NCI-H1417 (cell line): ENCODE results near the gene PWWP2B.
"Not testable (repeated sequence)": the region's sequence is repeated elsewhere in the genome, so short reads cannot be mapped to it uniquely, and the experiment has no call there.

Source experiments
- DNase-seq, 3 experiments: peaks; one replicate each; lab custom pipeline; 2025; lab: John Stamatoyannopoulos, UW

The PWWP2B gene

DNA sequence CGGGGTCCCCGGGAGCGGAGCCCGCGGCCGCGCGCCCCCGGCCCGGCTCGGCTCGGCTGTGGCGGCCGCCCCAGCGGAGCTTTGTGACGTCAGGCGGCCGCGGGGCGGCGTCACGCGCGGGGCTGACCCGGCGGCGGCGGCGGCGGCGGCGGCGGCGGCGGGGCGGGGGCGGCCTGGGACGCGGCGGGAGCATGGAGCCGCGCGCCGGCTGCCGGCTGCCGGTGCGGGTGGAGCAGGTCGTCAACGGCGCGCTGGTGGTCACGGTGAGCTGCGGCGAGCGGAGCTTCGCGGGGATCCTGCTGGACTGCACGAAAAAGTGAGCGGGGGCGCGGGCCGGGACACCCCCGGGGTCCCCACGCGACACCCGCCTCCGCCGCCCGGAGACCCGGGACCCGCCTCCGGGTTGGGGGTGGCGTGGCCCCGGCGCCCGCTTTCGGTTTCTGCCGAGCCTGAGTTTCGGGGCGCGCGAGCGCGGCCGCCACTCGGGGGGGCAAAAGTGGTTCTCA is at the start of gene PWWP2B:
TSS of gene PWWP2B (plus strand) at position 165 of the 506 bp plus-strand sequence. CDS start at position 192, 27 bp downstream.
- peak; percentile 11 to 26 (median 17) for DNase-seq

DNA sequence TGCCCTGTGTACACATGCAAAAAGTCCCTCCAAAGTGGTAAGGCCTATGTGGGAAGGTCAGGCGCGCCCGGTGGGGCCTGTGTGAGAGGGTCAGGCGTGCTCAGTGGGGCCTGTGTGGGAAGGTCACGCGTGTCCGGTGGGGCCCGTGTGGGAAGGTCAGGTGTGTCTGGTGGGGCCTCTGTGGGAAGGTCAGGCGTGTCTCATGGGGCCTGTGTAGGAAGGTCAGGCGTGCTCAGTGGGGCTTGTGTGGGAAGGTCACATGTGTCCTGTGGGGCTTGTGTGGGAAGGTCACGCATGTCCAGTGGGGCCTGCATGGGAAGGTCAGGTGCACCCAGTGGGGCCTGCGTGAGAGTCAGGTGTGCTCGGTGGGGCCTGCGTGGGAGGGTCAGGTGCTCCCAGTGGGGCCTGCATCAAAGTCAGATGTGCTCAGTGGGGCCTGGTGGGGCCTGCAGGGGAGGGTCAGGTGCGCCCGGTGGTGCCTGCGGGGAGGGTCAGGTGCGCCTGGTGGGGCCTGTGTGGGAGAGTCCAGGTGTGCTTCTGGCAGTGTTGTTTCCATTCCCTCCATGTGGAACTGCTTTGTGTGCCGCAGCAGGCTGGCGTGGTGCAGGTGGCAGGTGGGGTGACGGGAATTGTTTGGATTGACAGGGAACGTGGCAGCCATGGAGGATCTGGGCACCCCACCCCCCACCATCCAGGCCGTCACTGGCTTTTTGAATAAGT is 49.6 kb upstream of the PWWP2B start:
- peak in 2 of 3 experiments; percentile 22 to 57 for DNase-seq

DNA sequence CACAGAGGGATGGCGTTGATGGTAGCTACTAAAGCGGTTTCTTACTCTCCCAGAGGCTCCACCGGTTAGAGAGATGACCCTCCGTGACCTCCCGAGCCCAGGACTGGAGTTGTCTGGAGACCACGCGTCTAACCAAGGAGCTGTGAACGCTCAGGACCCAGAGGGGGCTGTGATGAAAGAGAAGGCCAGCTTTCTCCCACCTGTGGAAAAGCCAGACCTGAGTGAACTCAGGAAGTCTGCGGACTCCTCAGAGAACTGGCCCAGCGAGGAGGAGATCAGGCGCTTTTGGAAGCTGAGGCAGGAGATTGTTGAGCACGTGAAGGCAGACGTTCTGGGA is 49.1 kb upstream of the PWWP2B start:
- no peak for DNase-seq

DNA sequence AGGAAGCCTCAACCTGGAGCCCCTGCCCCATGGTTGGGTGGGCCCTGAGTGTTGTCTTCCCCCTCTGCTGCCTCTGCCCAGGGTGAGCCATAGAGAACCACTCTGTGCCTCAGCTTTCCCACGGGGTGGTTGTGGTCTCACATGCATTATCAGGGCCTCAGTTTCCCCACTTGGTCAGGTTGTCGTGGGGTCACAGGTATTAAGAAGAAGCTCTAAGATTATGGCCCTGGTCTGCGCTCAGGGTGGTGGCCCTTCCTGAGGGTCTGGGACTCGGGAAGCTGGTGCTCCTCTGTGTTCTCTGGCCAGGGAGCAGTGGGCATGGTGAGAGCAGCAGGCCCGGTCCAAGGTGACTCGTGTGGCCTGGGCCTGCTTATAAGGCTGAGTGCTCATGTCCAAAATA is 47.2 kb upstream of the PWWP2B start:
- DNase-seq, result no peak

DNA sequence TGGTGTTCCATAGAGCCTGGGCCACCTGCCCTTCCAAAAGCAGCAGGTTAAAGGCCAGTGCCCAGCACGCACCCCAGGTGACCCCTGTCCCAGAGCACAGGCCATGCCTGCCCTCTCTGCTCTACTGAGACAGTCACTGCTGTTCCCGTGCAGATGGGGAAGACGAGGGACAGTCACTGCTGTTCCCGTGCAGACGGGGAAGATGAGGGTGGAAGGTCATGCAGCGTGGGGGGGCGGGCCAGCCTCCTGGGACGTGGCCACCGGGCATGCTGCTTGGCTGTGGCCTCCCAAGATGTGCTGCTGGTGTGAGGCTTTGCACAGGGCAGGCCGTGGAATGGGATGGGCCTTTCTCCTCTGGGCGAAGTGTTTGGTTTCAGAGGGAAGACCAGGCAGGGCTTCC is 46.6 kb upstream of the PWWP2B start:
- no peak for DNase-seq

DNA sequence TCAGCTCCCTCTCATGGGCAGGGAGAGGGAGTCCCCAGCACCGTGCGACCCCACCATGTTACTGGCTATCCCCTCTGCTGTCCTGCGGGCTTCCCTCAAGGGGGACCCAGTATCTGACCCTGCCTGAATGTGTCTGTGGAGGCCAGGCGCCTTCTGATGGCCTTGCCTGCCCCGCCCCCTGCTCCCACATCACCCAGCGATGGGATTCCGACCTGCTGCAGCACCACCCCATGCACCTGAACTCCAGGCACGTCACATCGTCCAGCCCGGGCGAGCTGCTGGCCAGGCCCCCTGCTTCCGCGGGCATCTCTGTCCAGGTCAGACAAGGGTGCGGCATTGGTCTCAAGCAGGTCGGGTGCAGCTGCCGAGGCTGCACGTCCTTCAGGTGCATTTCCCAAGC is 46.1 kb upstream of the PWWP2B start:
- no peak for DNase-seq

DNA sequence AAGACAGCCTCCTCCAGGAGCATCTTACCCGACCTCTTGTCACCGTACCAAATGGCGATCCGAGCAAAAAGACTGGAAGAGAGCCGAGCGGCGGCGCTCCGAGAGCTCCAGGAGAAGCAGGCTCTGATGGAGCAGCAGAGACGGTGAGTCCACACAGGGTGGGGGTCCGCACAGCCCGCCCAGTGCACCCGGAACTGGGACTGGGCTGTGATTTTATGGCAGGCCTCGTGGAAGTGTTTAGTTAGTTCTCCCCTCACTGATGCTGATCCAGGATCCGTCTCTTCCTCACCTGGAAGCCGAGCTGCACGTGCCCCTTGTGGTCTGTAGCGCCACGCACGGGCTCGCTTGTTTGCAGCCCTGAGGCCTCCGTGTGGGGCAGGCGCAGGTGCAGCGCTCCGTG is 45.4 kb upstream of the PWWP2B start:
- no peak for DNase-seq

DNA sequence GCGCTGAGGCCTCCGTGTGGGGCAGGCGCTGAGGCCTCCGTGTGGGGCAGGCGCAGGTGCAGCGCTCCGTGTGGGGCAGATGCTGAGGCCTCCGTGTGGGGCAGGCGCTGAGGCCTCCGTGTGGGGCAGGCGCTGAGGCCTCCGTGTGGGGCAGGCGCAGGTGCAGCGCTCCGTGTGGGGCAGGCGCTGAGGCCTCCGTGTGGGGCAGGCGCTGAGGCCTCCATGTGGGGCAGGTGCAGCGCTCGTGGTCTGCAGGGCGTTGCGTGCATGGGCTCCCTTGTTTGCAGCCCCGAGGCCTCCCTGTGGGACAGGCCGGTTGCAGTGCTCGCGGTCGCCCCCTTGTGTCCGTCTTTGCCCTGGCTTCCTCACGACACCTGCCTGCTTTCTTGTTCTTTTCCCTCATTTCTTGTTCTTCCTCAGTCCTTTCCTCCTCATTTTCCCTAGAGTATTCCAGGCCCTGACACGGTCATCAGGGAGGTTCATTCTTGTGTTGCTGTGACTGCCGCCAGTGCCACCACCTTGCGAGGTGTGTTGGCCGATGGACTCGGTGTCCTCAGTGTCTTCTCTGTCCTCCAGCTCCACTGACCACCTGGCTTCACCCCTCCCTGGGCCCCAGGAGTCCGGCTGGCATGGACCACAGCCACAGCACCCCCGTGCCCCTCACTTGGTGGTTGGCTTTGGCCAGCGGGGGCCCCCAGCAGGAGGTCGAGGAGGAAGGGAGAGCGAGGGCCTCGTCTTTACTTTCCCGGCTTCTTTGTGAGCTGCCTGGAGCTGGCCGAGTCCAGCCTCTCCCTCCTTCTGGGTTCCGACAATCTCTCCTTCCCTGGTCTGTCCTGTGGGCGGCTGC is 44.3 kb upstream of the PWWP2B start:
- not testable (repeated sequence) for DNase-seq

DNA sequence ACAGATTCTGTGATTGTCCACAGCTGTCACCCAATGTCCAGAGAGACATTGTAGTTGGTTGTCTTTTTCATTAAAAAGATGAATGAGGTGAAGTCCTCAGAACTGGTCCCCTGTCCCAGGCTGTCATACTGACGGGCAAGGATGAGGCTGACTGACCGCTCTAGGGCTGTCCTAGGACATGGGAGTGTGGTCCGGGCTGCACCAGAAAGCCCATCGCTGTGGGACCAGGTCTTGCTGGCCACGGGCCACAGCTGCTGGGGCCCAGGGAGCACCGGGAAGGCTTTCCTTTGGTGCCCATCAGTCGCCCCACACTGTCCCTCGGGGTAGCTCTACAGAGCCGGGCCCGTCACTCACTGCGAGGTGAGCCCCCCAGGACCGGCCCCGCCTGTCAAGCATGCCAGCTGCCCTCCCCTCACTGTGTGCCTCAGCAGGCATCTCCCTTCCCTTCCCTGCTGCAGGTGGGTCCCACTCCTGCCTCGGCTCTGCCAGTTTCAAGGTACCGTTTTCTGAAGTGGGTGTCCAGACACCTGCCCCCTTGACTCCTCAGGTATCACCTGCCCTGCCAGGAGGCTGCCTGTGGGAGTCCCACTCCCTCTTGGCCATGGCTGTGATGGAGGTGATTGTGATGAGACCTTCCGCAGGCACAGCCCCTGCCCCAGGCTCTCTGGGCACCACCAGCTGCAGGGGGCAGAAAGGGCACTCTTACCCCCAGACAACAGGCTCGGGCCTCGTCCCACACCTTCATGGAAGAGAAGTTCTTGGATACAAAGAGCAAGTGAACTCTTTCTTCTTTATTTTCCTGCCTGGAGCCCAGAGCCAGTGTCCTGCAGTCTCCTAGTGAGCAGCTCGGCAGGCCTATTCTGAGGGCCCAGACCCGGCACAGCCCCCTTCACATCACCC is 43.3 kb upstream of the PWWP2B start:
- DNase-seq, result no peak

DNA sequence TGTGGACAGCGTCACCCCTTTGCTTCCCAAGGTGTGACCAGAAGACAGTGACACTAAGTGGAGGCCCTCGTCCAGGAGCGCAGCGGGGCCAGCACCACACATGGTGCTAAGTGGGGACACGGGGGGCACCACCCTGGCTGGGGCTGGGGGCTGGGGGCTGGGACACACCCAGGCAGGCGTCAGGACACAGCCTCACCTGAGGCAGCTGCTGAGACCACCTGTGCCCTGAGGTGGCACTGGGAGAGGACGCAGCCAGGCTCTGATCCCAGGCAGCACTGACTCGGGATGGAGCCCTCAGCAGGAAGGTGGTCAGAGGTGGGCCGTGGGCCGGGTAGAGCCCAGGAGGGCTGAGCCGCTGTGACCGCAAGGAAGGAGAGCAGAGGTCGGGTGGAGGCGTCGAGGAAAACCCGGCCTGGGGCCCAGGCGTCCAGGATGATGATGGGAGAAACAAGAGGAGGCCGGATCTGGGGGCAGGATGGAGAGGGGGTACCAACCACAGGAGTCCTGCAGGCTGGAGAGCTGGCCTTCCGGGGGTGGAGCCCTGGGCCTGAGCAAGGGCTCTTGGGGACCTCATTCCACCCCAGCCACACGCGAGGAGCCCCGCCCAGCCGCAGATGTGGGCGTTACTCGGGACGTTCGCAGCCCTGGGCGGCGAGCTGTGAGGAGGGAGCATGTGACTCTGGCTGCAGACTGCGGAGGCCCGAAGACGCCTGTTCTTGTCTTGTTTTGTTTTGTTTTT is 42.5 kb upstream of the PWWP2B start:
- no peak for DNase-seq

DNA sequence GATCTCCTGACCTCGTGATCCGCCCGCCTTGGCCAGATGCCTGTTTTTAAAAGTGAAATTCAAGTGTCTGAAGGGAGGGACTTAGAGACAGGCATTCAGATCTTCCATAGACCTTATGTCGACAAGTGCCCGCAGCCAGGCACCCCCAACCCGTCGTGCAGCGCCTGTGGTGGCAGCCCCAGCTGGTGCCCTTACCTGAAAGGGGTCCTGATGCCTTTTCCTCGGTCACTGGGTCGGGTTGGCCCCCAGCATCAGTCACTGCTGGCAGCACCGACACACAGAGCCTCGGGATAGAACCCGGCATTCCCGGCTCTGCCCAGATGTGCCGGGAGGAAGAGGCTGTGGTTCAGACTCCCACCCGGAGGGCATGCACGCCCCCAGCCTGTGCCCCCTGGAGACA is 41.7 kb upstream of the PWWP2B start:
- DNase-seq, result no peak

DNA sequence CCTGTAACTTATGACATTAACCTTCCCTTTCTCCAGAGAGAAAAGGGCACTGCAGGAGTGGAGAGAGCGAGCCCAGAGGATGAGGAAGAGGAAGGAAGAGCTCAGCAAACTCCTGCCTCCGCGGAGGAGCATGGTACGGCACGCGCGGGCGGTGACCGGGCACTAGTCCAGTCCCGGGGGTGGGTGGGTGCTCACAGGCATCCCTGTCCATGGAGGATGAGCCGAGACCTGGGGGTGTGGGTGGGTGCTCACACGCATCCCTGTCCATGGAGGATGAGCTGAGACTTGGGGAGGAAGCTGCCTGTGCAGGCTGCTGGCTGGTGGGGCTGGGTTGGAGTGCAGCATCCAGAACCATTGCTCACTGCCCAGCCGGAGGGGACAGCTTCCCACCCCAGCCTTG is 41.2 kb upstream of the PWWP2B start:
- no peak for DNase-seq

DNA sequence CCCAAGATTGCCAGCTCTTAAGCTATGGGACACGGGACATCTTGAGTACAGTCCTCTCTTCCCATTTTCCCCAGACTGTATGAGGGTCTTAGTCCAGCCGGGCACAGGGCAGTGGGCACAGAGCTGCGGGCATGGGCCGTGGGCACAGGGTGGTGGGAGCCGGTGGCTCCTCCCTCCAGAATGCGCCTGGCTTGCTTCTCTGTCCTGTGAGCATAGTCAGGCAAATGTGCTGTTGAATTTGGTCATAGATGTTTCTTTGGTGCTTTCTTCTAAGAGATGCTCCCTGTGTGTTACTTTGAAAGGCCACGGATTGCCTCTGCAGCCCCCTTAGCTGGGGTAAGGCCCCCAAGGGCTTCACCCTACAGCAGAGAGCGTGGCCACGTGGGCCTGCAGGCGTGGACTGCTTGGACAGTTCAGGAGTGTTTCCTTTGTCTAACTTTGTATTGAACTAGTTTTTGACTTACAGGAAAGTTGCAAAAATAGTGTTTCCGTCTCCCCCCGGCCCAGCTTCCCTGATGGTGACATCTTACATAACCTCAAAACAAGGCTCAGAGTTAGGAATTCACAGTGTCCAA is 40.3 kb upstream of the PWWP2B start:
- DNase-seq, result no peak

DNA sequence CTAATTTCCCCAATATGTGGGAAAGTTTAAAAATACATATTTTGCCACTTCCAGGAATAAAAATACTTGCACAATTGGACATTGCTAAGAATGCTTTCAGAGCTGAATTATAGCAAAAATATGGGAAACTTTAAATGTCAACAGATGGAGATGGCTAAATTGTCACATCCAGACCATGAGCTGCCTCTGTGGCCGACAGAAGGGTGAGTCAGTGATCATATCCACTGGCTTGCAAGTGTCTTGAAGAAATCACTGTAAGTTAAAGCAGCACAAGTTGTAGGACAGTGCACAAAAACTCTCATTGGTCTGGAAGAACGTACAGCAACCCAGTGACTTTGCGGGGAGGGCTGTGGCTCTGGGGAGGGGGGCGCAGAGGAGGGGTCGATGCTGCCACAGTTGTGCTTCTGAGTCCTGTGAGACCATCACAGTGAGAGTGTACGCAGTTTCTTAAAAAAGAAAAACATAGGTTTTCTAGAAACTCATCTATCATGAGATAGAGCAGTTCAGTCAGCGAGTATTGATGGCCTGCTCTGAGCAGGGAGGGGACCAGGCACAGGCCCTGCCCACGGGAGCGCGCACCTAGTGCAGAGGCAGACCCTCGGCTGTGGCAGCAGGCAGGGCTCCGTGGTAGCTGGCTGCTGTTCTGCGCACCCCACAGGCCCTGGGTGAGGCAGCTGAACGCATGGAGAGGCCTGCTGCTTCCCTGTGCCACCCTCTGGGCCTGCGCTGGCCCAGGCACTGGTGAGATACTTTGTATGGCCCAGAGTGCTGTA is 39.5 kb upstream of the PWWP2B start:
- DNase-seq, result no peak

DNA sequence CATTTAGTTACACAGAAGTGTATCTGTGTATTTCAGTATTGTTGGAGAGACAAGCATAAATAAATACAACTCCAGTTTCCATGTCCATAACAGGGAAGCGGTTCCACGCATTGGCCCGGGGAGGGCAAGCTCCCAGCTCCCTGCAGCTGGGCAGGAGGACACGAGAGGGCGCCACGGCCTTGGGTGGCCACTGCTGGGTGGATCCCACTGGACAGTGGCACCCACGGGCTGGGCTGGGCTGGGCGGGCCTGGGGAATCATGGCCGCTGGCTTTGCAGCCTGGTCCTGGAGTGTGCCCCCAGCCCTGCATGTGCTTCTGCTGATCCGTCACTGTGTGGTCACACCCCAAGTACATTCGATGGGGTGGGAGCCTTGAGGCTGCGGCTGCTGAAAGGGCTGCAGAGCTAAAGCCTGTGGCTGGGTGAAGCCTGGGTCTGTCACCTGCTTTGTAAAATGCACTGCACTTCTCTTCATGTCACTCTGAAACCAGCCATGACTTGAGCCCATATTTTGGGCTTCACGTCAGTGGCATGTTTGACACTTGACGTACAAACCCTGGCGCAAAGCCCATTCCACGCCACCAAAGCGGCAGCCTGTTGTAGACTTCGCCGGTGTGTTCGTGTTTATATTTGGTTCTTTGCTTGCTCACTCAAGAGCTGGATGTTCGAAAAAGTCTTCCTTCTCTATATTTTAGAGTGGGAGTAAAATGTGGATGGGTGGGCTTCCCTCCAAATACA is 37.5 kb upstream of the PWWP2B start:
- DNase-seq, result no peak

DNA sequence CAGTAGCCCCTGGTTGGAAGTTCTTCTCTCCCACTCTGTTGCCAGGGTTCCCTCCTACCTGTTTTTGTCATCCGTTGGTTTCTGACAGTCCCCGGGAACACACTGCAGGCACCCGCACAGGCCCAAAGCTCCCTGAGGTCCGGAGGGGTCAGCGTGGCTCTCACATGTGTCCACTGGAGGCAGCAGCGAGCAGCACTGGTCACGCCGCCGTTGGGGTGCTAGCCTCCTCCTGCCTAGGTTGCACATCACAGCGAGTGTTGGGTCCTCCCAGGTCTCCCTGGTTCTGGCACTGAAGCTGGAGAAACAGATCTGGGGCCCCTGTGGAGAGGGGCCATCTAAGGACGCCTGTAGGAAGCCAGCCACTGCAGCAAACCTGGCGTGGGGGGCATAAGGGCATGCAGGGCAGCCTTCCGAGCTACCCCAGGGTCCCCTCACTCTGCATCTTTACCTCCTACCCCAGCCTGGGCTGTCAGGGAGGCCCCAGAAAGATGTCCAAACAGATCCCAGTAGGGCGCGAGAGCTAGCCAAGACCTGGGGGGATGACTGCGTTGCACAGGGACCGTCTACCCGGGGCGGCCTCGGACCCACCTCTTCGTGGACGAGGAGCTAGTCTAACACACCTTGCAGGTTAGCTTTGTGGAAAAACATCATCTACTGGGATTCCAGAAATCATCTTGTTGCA is 36.1 kb upstream of the PWWP2B start:
- DNase-seq, result no peak

DNA sequence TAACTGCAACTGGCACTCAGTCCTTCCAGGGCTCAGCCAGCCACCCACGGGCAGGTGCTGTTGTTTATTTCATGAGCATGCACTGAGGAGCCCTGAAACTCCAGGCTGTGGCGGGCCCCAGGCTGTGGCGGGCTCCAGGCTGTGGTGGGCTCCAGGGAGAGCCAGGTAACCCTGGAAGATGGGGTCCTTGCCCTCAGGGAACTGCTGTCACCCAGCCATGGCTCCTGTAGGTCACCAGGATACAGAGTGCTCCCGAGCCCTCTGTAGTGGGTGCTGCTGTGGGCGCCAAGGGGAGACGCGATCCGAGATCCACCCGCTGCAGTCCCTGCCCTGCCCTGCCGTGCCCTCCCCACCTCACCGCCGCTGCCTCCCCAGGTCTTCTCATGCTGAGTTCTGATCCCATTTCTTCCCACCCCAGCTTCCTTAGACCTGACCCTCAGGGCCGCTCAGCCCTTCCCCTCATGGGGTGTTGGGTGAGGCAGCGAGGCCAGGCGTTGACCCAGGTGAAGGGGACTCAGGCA is 35.4 kb upstream of the PWWP2B start:
- DNase-seq, result no peak

DNA sequence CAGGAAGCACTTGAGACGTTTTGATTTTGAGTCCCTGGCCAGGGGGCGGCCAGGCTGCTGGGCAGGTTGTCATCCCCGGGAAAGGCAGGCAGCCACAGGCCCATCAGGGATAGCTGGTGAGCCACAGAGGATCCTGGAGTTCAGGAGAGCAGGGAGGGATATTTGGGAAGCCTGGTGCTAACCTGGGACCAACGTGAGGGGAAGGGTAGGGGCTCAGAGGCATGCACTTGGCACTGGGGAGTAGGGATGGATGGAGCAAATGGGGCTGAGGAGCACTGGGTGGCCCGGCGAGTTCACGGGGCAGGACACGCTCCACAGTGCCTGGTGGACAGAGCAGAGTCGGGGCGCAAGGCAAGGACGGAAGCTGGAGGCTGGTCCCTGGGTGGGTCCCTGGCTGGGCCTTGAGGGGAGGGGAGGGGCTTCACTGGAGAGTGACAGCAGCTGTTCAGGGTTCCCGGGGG is 34.8 kb upstream of the PWWP2B start:
- DNase-seq, result no peak

DNA sequence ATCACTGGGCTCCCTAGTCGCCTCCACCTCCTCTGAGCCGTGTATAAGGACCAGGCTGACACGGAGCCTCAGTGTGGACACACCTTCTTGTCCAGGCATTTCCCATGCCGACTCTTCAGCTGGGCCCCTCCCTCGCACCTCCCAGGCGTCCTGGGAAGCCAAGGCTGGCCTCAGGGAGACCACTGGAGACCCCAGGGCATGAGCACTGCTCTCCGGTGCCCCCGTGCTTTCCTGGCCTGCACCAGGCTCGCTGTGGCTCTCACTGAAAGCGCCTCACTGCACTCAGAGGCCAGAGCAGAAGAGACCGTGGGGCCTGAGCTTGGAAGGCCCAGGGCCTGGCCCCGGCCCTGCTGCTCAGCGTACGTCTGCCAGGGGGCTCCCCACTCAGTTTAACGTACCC is 33.6 kb upstream of the PWWP2B start:
- DNase-seq, result no peak
